Stimulated activated CD8-positive, alpha-beta memory T cell treated with anti-CD3 and anti-CD28 coated beads, Interleukin-7, amount 100 ng/mL, for 1 hour (primary cell): Measurements from ENCODE around the gene F11R.
A peak's percentile ranks its signal among the peaks of the same experiment; 100 is the strongest.
"Not testable (repeated sequence)": the region's sequence is repeated elsewhere in the genome, so short reads cannot be mapped to it uniquely, and the experiment has no call there.

Experiments
- DNase-seq, 2 donors: peaks; one replicate each; pipeline ENCODE4 v3.0.0-alpha.2; 2020; ENCODE audit warnings: low read depth in 2 of 2

F11R gene

DNA sequence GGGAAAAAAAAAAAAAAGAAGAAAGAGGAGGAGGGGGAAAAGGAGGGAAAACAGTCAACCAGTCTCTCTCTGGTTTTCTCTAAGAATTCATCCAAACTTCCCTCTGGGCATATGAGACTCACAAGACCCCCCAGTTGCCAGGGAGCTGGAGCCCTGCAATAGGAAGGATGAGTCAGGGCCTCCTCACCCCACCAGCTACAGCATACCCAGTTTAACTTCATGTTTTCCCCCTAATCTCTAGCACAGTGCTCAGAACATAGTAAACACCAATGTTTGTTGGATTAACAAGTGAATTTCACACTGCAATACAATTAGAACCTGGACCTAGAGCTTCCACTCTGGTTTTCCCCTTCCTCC is 7.8 kb downstream of the F11R start:
- DNase-seq = no peak

DNA sequence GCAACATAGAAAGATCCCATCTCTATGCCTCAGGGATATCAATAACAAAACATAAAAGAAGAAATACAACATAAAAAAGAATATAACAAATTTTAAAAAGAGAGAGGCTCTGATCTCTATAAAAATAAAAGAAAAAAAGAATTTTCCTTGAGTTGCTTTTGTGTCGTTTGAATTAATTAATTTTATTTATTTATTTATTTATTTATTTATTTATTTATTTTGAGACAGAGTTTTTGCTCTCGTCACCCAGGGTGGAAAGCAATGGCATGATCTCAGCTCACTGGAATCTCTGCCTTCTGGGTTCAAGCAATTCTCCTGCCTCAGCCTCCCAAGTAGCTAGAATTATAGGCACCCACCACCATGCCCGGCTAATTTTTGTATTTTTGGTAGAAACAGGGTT is 8.5 kb downstream of the F11R start:
- no peak for DNase-seq

DNA sequence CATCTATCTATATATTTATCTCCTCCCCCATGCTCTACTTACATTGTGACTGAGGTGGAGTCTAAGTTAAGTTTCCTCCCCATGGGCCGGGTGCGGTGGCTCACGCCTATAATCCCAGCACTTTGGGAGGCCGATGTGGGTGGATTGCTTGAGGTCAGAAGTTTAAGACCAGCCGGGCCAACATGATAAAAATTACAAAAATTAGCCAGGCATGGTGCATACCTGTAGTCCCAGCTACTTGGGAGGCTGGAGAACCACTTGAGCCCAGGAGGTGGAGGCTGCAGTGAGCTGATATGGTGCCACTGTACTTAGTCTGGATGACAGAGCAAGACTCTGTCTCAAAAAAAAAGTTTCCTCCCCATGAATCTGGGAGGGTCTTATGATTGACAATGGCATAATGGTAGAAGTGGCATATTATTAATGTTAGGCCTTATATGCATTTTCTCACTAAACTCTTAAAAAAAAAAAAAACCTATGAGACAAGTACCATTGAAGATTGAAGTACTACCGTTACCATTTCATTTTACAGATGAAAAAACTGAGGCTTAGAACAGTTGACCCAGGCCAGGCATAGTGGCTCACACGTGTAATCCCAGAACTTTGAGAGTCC is 11.2 kb downstream of the F11R start:
- no peak for DNase-seq

DNA sequence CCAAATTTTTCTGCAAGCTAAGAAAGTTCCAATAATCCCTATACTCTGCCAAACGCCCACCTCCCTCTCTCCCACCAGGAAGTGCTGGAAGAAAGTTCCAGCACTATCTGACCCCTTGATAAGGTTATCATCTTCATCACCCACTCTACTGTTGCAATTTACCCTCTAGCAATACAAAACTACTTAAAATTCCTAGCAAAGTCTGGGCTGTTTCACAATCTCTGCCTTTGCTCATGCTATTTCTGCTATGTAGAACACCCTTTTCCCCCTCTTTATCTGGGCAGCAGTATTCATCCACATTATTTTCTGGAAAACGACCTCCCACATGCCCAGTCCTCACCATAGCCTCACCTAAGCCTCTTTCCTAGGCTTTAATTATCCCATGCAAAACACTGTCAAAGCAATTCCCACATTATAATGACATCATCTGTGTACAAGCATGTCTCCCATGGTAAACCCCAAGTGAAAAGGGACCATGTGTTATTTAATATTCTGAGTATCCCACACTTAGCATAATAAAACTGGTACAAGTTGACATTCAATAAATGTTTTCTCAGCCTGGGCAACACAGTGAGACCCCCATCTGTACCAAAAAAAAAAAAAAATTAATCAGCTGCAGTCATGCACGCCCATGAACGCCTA is 12.0 kb downstream of the F11R start:
- no peak for DNase-seq

DNA sequence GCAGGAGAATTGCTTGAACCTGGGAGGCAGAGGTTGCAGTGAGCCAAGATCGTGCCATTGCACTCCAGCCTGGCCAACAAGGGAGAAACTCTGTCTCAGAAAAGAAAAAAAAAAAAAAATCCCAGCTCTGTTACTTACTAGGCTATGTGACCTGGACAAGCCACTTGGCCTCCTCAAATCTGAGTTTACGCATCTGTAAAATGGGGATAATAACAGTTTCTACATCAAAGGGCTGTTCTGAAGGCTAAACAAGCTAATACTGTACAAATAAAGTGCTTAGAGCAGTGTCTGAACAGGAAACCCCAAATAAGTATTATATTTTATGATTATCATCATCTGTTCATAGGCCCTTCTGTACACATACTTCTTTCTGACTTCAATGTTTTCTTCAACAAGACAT is 13.6 kb downstream of the F11R start:
- no peak for DNase-seq

DNA sequence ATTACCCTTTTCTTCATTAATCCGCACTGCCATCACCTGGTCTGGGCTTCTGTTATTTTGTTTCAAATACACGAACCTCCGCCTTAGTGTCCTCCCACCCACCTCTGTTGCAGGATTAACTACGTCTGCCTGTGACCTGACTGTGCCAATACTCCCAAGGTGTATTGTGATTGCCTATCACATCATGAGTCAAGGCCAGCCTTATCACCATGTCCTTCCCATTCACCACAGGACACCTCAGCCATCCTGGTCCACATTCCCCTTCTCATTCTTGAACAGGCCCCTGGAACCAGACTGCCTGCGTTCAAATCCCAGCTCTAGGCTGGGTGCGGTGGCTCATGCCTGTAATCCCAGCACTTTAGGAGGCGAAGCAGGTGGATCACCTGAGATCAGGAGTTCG is 14.4 kb downstream of the F11R start:
- no peak for DNase-seq

DNA sequence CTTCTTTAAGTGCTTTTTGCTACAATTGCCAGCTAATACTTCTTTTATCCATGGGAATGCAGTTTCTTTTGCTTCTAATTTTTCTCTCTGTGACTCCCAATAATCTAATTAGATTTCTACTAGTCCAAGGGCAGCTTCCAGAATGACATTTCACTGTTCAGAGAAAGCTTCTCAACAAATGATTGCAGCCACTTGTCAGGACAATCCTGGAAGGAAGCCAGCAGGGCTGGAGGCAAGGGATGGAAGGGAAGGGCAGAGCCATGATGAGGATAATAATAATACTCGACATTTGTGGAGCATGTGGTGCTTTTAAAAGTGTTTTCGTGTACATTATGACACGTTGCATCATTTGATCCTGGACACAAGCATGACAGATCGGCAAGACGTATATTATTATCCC is 19.4 kb downstream of the F11R start:
- DNase-seq = no peak

DNA sequence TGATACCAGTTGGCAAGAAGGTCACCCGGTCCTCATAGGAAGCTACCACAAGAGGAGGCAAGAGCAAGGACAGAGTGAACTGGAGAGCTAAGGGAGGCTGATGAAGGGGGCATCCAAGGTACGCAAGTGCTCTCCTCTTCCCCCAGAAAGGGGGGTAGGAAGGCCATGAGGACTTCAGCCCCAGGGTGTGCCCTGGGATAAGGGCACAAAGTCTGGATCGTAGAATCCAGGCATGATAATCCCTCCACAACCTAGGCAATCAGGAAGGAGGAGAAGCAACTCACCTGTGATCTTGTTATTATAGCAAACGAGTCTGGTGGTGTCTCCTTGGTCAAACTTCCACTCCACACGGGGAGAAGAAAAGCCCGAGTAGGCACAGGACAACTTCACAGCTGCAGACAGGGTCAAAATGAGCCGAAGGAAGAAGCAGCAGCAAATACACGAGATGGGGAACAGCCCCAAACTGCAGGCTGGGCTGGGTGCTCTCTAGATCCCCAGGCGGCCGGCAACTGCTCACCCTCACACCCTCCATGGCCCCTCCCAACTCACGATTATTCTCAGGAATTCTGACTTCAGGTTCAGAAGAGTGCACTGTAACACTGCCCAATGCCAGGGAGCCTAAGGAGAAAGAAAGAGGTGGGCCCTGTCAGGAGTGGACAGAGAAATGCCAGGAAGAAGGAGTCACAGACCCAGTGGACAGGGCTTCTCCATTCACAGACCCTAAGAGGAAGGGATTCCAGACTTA is 20.0 kb downstream of the F11R start:
- no peak for DNase-seq

DNA sequence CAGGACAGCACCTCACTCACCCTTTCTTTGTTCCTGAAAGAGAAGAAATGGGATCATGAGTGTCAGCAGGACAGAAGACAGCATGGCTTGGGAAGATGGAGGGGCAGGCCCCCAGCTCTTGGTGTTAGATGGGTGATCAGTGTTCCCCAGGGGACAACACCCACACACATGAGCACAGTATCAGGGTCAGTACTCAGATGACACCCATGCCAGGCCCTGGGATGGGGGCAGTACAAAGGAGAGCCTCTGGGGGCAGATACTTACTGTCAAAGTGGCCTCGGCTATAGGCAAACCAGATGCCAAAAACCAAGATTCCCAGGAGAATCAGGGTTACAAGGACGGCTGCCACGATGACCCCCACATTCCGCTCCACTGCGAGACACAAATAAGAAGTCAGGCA is 21.6 kb downstream of the F11R start:
- no peak for DNase-seq

DNA sequence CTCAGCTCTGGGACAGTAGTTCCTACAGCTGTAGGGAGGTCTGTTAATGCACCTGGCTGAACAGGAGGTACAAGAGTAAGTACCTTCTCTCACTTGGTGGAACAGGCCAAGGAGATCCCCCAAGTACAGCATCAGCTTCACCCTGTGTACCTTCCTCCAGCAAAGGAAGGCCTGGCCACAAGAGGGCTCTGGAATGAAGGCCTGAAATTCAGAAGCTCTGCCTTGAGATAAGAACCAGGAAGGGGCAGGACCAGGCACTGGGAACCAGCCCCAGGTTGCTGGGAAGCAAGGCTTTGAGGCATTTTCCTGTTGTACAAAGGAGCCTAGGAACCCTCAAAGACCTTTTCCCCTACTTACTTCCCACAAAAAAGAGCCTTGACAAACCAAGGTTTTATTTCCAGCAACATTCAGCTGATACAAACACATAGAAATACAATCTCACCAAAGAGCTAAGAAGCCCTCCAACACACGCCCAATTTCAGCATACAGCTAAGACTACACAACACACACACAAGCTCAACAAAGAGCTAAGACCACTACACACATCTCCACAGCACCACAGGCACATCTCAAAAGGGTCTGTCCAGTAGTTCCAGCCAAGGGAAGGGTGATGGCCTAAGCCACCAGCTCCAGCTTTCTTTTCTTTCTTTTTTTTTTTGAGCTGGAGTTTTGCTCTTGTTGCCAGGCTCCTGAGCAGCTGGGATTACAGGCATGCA is 23.5 kb downstream of the F11R start:
- peak in 1 of 2 donors; percentile 23 for DNase-seq

DNA sequence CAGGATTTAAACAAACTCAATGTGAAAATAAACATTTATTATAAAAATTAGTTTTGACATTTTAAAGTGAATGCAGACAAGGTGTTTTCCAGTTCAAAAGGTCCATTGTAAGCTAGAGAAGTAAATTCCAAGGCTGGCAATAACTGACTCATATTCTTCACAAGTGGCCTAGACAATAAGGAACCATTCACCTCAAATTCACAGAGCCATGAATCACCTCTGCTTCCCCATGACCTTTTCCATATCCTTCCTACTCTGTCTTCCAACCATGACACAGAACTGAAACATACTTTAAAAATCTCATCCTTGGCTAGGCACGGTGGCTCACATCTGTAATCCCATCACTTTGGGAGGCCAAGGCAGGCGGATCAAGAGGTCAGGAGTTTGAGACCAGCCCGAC is 24.8 kb downstream of the F11R start:
- DNase-seq = no peak

DNA sequence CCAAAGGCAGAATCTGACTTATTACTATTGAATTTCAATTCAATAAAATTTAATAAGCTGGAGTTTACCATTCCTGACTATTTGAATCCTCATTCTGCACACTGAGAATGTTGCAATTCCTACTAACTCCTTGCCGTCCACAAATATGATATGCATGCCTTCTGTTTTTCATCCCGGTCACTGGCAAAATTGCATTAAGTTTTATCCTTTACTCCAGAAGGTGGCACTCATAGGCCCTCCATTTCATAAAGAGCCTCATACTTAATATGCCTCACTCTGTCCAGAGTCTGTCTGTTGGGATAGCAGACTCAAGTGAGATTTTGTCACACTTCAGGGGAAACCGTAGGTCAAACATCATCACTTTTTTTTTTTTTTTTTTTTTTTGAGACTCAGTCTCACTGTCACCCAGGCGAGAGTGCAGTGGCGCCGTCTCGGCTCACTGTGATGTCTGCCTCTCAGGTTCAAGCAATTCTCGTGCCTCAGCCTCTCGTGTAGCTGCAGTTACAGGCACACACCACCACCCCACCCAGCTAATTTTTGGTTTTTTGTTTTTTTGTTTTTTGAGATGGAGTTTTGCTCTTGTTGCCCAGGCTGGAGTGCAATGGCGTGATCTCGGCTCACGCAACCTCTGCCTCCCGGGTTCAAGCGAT is 27.3 kb downstream of the F11R start:
- DNase-seq = no peak

DNA sequence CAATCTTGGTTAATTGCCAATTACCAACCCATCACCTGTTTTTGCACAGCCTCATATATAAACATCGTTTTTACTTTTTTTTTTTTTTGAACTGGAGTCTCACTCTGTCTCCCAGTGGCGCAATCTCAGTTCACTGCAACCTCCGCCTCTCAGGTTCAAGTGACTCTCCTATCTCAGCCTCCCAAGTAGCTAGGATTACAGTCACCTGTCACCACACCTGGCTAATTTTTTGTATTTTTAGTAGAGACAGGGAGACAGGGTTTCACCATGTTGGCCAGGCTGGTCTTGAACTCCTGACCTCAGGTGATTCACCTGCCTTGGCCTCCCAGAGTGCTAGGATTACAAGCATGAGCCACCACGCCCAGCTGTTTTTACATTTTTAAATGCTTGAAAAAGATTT is 28.9 kb downstream of the F11R start:
- DNase-seq = not testable (repeated sequence)

DNA sequence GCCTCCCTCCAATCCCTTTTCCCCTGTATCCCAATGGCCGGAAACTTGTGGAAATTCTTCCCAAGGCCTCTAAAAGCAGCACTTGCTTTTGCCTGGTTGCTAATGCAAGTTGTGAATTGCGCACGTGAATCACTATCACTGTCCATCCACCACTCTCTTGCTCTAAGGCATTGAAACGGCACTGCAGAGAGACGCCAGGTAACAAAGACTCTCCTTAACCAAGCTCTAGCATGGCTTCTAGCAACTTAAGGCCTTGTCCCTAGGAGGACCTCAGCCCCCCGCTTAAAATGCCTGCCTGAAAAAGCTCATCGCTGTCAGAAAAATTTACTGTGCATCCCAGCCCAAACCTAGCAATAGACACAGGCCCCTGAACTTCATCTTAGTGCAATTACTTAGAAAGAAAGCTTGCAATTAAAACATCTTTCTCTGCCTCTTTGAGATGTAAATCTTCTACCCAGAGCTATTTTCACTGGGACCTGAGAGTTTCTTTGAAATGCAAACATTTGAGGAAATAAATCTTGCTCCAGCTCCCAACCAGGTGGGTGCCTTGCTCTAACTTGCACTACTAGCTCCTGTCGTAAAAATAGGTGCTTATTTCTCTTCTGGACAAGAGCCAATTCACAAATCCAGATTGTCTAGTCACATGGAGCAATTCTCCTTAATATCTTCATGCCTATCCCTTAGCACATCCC is 33.4 kb downstream of the F11R start:
- DNase-seq = no peak

DNA sequence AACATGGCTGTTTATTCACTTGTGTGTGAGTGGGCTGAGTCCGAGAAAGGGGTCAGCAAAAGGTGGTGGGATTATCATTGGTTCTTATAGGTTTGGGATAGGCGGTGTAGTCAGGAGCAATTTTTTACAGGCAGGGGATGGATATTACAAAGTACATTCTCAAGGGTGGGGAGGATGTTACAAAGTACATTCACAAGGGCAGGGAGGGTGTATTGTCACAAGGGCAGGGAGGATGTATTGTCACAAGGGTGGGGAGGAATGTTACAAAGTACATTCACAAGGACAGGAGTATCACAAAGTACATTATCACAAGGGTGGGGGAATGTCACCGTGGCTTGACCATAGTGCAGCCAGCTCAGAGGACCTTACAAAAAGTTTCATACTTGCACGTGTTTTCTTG is 35.2 kb downstream of the F11R start:
- no peak for DNase-seq

DNA sequence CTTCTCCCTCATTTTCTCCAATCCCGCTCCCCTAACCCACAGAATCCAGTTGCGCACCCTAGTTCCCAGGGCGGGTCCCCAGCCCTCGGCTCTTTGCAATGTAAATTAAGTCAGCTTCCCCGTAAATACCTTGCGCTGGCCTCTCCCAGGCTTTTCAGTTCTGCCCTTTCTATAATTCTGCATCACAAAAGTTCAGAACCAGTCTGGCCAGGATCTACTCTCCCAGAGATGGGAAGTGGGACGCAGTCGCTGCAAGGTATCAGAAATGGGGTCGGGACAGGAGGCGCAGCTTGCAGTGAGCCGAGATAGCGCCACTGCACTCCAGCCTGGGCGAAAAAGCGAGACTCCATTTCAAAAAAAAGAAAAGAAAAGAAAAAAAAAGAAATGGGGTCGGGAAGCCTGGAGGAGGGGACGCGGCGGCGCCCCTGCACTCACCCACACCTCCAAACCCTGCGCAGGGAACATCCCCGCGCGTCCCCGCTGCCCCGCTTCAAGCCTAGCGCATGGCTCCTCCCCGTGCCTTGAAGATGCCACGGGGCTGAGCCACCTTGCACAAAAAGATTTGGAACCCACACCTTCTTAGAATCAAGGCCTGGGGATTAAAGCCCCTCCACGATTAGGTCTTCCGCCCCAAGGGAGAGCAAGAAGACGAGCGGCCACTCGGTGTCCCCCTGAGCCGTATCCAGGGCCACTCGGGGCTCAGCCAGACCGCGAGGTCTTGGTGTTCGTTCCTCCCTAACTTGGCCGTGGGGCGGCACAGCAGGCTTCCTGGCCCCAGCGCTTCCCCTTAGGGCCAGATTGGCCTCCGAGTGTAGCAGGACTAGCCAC is 39.2 kb downstream of the F11R start:
- DNase-seq = no peak

DNA sequence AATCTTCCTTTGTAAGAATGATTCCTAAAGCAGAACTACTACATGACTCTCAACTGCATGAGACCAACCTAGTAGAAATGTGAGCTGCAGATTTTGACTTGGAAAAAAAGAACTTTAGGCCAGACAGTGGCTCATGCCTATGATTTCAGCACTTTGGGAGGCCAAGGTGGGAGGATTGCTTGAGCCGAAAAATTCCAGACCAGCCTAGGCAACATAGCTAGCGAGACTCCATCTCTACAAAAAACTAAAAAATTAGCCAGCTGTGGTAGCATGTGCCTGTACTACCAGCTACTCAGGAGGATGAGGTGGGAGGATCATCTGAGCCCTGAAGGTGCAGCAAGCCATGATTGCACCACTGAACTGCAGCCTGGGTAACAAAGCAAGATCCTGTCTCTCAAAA is 41.7 kb downstream of the F11R start:
- DNase-seq = no peak

DNA sequence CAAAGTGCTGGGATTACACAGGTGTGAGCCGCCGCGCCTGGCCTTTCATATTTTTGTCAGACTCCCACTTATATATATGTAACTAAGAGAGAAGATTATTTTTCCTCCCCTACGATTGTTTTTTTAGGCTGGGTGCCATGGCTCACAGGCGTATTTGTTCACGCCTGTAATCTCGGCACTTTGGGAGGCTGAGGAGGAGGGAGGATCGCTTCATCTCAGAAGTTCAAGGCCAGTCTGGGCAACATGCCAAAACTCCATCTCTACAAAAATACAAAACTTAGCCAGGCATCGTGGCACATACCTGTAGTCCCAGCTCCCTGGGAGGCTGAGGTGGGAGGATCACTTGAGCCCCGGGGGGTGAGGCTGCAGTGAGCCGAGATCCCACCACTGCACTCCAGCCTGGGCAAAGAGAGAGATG is 42.4 kb downstream of the F11R start:
- DNase-seq = no peak

DNA sequence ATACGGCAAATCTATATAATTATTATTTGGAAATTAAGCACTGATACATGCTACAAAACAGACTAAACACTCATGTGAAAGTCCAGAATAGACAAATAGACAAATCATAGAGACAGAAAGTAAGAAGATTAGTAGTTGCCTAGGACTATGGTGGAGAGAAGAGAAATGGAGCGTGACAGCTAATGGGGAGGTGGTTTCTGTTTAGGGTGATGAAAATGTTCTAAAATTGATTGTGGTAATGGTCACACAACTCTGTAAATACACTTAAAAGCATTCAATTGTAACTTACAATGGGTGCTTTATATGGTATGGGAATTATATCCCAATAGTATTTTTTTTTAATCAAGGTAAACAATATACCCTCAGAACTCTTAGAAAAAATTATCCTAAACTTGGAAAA is 45.9 kb downstream of the F11R start:
- DNase-seq = no peak

DNA sequence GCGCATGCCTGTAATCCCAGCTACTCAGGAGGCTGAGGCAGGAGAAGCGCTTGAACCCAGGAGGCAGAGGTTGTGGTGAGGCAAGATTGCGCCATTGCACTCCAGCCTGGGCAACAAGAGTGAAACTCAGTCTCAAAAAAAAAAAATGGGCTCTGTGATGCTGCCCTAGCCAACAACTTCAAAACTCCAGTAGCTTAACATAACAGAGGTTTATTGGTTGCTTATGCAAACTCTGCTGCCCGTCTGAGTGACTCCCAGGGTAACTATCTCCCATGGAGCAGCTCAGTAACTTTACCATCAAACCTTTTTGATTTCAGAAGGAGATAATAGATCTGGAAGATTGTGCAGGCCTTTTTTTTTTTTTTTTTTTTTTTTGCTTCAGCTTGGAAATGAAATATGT is 47.5 kb downstream of the F11R start:
- no peak for DNase-seq

DNA sequence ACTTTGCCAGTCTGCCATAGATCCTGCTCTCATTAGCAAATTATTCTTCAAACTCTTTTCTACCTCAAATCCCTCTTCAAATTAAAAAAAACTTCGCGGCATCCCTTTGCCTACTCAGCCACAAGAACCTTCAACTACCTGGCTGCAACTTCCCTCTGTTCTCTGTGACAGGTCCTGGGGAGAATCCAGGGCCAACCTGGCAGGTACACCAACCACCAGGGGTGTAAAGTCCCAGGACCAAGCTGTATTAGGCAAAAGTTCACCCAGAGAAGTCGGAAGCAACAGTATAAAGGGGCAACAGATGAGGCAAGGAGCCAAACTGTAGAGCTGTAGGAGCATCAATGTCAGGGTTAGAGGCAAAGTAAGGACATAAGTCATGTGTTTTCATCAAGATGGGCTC is 48.0 kb downstream of the F11R start:
- no peak for DNase-seq
